Anterior cingulate cortex (tissue), 58 donors: Measurements from ENCODE around the gene TBXT.
"Not testable (repeated sequence)": the region's sequence is repeated elsewhere in the genome, so short reads cannot be mapped to it uniquely, and the experiment has no call there.

ENCODE experiments used
- DNase-seq, 58 donors: peaks; one replicate each; lab custom pipeline; 2025; lab: John Stamatoyannopoulos, UW

Gene TBXT

DNA sequence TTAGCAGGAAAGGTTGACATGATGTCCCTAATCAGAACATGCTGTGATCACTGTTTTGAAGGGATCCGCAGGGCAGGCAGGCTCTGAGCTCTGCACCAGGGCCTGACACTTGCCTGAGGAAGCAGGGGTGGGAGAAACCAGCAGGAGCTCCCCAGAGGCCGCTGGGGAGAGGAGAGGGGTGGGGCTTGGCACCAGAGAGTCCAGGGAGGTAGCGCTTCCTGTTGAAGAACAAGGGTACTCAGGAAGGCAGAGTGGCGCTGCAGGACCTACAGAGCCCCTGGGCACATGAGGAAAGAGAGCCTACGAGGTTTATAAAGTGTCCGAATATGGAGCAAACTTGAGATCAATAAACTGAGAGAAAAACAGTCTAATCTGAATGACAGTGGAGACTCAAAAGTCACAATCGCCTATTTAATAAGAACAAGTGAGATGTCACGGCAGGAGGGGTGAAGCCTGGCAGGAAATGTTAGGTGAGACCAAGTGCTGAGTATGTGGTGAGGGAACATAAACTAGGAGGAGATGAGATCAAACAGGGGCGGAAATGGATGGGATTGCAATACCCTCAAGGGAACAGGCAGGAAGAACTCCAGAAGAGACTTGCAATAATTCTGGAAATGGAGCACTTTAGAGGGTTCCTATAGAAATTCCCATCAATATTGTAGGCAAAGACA, 5.8 kb upstream of the TBXT start:
- DNase-seq, result no peak

DNA sequence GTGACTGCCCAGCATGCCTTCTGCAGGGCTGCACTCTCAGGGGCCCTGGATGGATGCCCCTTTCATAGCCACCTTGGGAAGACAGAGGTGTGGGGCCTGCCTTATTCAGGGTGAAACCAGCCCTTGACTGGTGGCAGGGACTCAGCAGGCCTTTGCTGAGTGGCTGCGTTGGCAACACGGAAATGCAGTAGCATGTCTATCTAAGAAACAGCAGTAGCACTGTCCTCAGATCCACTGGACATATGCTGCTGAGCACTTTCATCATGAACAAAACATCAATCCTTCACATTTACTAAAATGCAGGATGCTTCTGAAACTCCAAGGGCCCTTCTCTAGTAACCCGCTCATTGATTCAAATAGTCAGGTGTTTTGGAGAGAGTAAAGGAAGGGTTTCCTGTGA, 4.9 kb upstream of the TBXT start:
- DNase-seq, result peak in 1 of 58 donors; percentile 9

DNA sequence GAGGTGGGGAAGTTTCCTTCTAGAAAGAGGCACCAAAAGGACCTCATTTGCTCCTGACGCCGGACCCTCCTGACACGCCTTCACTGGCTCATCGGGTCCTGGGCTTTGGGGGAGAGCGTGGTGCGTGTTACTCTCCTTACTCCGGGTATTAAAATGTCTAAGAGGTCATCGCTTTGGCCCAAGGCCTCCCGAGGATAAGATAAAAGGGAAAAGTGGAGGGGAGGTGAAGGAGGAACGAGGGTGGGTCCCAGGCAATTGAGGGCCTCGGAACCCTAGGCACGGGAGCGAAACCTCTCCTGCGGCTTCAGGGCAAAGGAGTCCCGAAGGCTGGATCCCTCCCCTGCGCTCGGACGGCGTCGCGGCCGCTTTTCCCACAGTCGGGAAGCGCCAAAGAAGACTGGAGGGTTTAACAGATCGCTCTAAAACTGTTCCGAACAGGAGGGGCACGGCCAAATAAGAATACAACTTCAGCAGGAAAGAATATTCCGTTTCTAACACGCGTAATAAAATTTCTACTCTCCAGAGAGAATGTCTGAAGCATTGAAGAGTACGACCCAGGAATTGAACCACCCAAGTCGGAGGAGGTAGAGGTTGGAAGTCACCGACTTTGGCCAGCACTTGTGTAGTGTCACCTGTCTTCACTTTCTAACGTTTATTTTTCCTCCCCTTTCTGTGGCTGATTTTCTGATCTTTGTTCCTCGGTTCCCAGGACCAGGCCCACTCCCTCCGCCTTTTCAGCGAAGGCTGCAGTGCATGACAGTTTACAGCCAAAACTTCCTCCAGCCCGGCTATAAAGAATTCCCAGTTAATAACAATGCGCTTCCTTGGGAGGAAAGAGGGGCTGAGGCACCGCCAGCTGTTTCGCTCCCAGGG, 2.1 kb upstream of the TBXT start:
- DNase-seq, result no peak

DNA sequence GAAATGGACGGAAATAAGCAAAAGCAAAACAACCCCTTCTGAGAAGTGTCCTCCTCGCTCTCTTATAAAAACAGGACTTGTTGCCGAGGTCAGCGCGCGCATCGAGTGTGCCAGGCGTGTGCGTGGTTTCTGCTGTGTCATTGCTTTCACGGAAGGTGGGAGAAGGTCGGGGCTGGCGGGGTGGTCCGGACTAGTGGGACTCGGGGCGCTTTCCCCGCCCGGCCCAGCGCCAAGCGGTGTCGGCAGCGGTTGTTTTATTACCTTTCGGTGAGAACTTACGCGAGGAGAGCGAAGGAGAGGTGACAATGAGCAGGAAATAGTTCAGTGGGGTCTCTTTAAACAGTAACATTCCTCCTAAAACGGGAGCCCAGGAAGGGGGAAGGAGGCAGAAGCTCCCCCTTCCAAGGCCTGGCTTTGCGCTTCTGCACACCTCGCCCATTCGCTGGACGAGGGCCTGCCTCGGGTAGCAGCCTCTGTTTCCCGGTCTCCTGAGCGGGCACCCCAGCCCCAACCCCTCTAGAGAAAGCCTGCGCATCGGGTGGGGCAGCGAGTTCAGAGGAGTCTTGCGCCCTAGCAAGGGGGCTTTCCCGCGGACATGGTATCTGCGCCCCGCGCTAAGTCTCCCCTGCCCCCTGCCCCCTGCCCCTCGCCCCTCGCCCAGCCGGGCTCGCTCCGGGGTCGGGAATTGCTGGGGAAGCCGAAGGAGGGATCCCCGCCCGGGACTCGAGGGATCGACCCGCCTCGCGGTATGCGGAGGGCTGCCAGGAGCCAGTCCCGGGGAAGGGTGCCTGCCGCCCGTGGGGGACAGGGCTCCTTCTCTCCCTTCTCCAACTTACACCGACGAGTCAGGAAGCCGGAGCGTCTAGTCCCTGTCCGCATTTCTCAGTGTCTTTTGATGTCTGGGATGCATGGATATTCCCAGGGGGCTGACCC, 1.2 kb upstream of the TBXT start:
- no peak for DNase-seq

DNA sequence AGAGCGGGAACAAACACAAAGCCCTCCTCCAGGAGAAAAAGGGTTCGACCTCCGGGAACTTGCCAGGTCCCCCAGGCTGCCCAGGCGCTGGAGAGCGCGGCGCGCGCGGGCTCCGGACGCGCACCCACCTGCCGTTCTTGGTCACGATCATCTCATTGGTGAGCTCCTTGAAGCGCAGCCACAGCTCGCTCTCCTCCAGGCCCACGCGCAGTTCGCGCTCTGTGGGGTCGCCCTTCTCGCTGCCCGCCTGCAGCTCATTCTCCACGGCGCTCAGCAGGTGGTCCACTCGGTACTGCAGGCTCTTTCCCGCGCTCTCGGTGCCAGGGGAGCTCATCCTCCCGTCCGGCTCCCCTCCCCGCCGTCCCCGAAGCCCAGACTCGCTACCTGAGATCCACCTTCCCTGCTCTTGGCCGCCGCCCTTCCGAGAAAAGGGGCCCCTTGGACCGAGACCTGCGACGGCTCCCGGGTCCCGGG, 356 bp downstream of the TBXT start:
- no peak for DNase-seq

DNA sequence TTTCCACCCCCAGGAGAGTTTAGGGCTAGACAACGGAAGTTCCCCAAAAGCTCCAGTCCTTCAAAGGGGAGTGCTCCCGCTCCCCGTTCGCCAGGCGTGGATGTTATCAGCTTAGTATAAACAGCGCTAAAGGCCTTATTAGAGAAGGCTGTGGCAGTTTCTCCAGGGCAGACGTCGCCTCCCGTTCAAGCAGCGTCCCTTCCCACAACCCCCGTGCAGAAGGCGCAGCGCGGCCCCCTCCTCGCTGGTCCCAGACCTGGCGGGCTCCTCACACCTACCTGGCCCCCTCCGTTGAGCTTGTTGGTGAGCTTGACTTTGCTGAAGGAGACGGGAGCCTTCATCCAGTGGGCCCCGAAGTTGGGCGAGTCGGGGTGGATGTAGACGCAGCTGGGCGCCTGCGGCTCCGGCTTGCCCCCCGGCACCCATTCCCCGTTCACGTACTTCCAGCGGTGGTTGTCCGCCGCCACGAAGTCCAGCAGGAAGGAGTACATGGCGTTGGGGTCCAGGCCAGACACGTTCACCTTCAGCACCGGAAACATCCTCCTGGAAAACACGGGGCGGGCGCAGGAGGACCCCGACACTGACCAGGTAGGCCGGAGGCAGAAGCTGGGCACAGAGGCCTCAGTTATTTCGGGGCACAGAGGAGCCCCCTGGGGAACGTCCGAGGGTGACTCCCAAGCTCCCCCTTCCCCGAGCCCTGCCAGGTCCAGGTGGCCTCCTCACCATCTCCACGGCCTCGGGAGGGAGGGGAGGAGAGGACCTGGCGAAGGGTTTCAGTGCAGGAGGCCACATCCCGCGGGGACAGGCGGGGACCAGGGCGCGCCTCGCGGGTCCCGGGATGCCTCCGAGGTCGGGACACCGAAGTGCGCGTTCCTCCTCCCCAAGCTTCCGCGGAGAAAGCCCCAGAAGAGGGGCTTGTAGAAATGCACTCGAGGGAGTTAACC, 1.1 kb downstream of the TBXT start:
- no peak for DNase-seq

DNA sequence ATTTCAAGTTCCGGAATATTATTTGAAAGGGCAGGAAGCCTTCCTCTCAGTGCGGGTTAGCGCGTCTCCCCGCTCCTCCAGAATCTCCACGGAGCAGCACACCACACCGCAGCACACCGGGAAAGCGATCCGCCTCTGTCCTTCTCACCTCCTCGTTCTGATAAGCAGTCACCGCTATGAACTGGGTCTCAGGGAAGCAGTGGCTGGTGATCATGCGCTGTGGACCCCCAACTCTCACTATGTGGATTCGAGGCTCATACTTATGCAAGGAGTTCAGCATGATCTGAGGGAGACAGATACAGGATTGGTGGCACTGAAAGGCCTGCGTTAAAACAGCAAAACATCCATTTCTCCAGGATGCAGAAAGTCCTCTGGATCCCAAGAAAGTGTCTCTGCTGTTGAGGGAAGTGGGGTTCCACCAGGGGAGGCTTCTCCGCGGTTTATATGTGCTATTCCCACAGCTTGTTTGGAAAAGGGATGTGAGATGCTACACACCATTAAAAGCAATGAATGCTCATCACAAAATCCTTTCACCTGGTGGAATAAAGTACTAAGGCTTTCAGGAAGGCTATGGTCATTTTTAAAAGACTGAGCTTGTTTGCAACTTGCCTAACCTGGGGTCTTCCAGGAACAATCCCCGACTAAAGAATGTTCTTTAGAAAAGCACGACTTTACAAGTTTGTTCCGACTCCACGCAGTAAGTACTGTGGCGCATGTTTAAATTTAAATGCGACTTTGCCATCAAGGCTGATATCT, 1.9 kb downstream of the TBXT start:
- DNase-seq, result no peak

DNA sequence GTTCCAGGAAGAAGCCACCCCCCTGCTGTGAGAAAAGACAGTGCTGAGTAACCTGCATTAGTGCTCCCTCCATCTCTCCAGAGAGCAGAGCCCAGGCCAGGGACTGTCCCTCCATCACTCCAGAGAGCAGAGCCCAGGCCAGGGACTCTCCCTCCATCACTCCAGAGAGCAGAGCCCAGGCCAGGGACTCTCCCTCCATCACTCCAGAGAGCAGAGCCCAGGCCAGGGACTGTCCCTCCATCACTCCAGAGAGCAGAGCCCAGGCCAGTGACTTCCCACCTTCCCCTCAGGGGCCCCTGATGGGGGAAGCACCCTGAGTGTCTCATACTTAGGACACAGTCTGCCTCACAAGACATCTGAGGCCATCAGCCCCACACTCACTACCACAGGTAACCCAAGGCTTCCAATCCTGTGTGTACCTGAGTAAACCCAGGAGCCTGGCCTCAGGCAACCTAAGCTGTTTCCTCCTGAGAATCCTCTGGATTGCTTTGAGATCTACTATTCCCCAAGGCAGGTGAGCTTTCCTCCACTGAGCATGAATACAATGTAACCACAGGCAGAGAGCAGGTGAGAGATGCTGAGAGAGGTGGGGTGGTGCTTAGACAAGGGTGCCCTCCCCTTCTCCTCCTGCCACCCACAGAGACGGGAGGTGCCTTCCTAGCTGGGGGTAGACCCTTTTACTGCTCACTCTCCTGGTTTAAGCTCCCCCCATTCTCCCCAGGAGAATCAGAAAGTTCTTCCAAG, 4.9 kb downstream of the TBXT start:
- DNase-seq, result no peak

DNA sequence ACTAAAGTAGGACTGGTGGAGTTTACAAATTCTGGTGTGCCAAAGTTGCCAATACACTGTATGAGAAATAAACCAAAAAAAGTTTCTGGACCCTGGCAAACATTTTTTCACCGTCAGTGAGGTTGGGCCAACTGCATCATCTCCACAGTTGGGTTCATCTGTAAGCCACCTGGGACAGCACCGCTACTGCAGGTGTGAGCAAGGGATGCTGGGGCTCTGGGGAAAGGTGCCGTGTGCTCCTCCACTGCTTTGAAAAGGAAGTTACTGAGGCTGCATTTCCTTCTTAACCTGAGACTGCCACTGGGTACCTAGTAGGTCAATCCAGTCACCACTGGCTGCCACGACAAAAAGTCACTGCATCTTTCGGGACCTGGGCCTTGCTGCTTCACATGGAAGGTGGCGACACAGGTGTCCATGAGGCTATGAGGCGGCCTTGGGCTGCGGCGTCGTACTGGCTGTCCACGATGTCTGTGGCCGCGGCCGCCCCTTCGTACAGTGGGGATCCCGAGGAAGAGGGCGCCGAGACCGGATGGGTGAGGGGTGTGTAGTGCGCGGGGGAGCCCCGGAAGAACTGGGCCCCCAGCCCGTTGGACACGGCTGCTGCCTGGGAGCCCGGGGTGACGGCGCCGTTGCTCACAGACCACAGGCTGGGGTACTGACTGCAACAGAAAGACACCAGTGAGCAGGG, 9.6 kb downstream of the TBXT start:
- DNase-seq, result no peak

DNA sequence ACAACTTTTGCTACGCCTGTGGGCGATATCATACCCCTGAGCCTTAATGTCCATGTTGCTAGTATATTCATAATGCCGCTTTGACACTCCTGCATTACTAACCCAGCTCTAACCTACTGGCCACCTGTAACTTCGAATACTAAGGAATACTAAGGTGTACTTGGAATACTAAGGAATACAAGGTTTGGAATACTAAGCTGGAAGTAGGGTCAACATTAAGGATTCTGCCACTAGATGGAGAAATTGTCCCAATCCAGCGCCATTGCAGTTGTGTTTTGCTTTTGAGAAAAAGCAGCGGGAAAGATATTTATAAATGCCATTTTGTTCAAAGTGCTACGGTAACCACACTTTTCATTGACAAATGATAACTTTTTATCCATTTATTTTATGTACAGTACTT, 10.7 kb downstream of the TBXT start:
- peak in 5 of 58 donors; percentile 2 to 28 (median 4) for DNase-seq

DNA sequence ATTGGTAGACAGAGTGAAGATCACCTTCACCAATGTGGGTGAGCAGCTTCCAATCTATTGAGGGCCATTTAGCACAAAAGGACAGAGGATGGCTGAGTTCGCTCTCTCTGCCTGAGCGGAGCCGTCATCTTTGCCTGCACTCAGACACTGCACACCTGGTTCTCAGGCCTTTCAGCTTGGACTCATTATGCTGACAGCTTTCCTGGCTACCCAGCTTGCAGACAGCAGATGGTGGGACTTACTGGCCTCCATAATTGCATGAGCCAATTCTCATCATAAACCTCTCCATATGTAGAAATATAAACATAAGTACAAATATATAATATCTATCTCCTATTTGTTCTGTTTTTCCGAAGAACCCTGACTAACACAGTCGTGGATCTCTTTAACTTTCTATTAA, 13.7 kb downstream of the TBXT start:
- DNase-seq, result no peak

DNA sequence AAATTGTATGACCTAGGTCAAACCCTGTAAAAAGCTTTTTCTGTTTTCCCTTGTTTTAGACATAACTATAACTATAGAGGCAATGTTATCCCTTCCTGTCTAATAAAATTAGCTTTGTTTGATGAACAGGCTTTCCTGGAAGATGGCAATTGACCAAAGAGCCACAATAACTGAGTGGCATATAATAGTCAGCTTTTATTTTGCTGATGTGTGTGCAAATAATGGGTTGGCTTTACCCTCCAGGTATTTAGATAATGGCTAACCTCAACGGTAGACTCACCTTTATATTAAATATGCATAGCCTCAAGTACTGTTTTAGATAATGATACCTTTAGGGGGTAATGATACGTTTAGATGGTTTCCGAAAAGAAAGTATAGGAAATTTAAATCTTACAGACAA, 15.0 kb downstream of the TBXT start:
- DNase-seq, result no peak

DNA sequence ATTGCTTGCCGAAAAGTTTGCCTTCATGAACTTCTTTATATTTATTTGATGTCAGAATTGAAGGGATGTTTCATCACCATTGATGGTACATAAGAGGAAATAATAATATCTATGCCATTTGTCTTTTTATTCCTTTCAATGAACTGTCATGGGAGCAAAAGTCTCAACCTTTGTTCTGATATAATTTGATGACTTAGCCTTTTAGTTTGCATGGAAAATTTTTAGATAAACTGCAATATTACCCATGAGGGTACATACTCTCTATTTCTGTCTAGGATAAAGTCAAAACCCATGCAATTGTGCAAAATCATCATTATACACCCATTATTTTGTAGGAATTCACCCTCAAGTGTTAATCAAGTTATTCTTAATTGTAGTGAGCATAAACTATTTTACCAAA, 15.9 kb downstream of the TBXT start:
- DNase-seq, result no peak

DNA sequence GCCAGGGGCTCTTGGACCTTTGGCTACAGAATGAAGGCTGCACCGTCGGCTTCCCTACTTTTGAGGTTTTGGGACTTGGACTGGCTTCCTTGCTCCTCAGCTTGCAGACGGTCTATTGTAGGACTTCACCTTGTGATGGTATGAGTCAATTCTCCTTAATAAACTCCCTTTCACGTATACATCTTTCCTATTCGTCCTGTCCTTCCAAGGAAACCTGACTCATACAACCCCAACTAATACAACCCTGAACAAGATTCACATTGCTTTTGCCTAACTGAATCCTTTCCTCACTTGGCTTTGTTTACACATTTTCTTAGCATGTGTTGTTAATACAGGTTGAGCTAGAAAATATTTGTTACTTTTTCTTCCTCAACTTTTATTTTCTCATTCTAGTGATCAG, 21.9 kb downstream of the TBXT start:
- DNase-seq, result no peak

DNA sequence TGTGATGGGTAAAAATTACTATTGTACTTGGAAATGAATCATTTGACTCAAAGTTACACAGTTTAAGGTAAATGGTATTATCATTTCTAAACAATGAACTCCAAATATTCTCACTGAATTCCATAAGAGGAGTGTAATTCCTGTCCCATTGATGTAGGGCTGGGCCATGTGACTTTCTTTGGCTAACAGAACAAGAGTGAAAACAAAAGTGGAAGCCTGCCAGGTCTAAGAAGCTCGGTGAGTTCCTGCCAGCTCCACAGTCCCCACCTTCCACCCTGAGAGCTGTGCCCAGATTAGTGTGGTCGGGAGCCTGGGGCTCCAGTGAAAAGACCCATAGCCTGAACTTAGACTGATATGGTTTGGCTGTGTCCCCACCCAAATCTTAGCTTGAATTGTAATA, 24.6 kb downstream of the TBXT start:
- DNase-seq, result no peak

DNA sequence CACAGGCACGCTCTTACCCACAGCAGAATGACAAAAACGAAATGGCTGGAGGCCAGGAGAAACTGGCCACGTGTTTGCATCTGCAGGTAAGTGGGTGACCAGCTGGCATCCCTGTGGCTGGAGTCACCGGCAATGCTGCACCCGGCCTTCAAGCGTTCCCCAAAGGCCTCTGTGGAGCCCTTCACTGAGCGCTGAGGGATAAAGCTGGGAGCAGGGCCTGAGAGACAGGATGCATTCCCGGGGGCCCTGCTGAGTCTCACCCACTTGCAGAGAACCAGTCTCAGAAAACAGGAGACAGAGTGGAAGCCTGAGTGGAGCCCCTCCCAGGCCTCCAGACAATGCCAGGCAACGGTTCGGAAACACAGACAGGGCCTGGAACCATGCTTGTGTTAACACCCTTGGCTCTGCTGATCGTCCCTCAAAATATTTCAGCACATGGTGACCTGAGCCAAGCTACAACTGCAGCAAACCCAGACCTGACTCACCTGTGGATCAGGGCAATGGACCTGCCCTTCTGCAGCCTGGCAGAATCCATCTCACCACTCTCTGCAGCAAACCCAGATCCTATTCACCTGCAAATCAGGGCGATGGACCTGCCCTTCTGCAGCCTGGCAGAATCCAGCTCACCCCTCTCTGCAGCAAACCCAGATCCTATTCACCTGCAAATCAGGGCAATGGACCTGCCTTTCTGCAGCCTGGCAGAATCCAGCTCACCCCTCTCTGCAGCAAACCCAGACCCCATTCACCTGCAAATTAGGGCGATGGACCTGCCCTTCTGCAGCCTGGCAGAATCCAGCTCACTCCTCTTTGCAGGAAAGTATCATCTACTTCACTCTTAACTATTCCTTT, 39.8 kb downstream of the TBXT start:
- DNase-seq, result no peak

DNA sequence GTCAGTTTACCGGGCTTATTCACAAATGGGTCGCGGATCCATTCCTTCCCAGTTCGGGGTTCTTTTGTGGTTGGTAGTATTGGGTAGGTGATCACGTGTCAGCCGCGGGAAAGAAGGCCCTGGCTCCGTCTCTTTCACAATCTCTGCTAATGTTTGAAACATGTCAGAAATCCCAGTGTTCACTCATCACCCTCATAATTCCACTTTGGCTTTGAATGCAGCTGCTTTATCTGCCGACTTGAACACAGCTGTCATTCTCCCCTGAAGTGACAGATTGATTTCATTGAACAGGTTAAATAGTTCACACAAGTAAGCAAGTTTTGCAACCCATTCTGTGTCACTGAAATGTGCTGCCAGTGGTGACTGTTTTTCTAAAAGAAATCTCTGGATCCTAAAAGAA, 44.5 kb downstream of the TBXT start:
- DNase-seq, result not testable (repeated sequence)
